GM23338 (cell line): ENCODE results near the gene CNTNAP1. TPM values are rescaled to one million over a fixed set of nuclear protein-coding genes. Genes with fewer than 3 reads are reported as not detected.

Experiments used
- ATAC-seq: fragments of 200-7000 bp; cut with Tn5 transposase; 3 replicates; pipeline ENCODE4 v1.9.1; 2020
- DNase-seq: peaks from one replicate; pipeline ENCODE4 v3.0.0-alpha.2; 2015; ENCODE audit warnings: low spot score
- H2AFZ ChIP-seq: fragments of 200-600 bp; sonication (generic); 2 replicates; pipeline ENCODE4 v1.8.0; 2016; ENCODE audit warnings: antibody characterized with exemption, mild to moderate bottlenecking, moderate library complexity
- H3F3A ChIP-seq: fragments of 200-600 bp; sonication (generic); replicated peaks from 2 replicates; pipeline ENCODE4 v1.8.0; 2017; ENCODE audit warnings: antibody characterized with exemption, mixed run types, low read depth
- H3K27ac ChIP-seq: fragments of 200-600 bp; sonication (generic); 2 replicates; pipeline ENCODE4 v1.6.1; 2016; ENCODE audit warnings: low read depth
- H3K27me3 ChIP-seq: fragments of 200-600 bp; sonication (generic); 2 replicates; pipeline ENCODE4 v1.8.0; 2016; ENCODE audit warnings: mild to moderate bottlenecking, mixed run types, moderate library complexity; ENCODE audit not compliant: insufficient read depth
- H3K36me3 ChIP-seq: fragments of 200-600 bp; sonication (generic); 2 replicates; pipeline ENCODE4 v1.8.0; 2016; ENCODE audit warnings: mild to moderate bottlenecking; ENCODE audit not compliant: insufficient read depth
- H3K4me1 ChIP-seq: fragments of 200-600 bp; sonication (generic); 2 replicates; pipeline ENCODE4 v1.8.0; 2016; ENCODE audit warnings: mild to moderate bottlenecking, moderate library complexity; ENCODE audit not compliant: insufficient read depth
- H3K4me2 ChIP-seq: fragments of 200-600 bp; sonication (generic); 2 replicates; pipeline ENCODE4 v1.7.1; 2017; ENCODE audit warnings: mixed run types
- H3K4me3 ChIP-seq: fragments of 200-600 bp; sonication (generic); 2 replicates; pipeline ENCODE4 v1.6.1; 2016; ENCODE audit warnings: mixed run types
- H3K79me2 ChIP-seq: fragments of 200-600 bp; sonication (generic); replicated peaks from 2 replicates; pipeline ENCODE4 v1.8.0; 2017; ENCODE audit warnings: mild to moderate bottlenecking; ENCODE audit not compliant: insufficient read depth
- H3K9me2 ChIP-seq: fragments of 200-600 bp; sonication (generic); 2 replicates; pipeline ENCODE4 v1.8.0; 2017; ENCODE audit not compliant: insufficient read depth
- H4K20me1 ChIP-seq: fragments of 200-600 bp; sonication (generic); replicated peaks from 2 replicates; pipeline ENCODE4 v1.8.0; 2017; ENCODE audit warnings: mild to moderate bottlenecking; ENCODE audit not compliant: insufficient read depth
- H3K27ac Mint-ChIP-seq: 2 replicates; pipeline ENCODE4 v1.8.0; 2020; ENCODE audit warnings: inconsistent platforms, mild to moderate bottlenecking, moderate library complexity, mixed read lengths
- H3K27me3 Mint-ChIP-seq: 3 replicates; pipeline ENCODE4 v1.8.0; 2022; ENCODE audit warnings: low read depth, mild to moderate bottlenecking, moderate library complexity, mixed read lengths, inconsistent platforms; ENCODE audit not compliant: insufficient read depth, poor library complexity
- H3K36me3 Mint-ChIP-seq: 3 replicates; pipeline ENCODE4 v1.8.0; 2021; ENCODE audit warnings: low read depth, mild to moderate bottlenecking, inconsistent platforms, moderate library complexity, mixed read lengths
- H3K4me1 Mint-ChIP-seq: 3 replicates; pipeline ENCODE4 v1.8.0; 2020; ENCODE audit warnings: mild to moderate bottlenecking, inconsistent platforms, mixed read lengths
- H3K4me3 Mint-ChIP-seq: 3 replicates; pipeline ENCODE4 v1.8.0; 2021; ENCODE audit warnings: moderate library complexity, mild to moderate bottlenecking, inconsistent platforms, mixed read lengths
- H3K9me3 Mint-ChIP-seq: 3 replicates; pipeline ENCODE4 v1.8.0; 2020; ENCODE audit warnings: moderate library complexity, mild to moderate bottlenecking, inconsistent platforms, mixed read lengths
- CREB1 ChIP-seq: fragments of 250-450 bp; sonication (Bioruptor Pico); IDR thresholded peaks from 2 replicates; pipeline ENCODE4 v1.5.0; 2020; ENCODE audit warnings: low read depth, mild to moderate bottlenecking, moderate library complexity
- CTCF ChIP-seq, 2 experiments: fragments of 200-600 bp in 1 of 2; sonication (generic) in 1 of 2; conservative IDR thresholded peaks; 2 replicates each; pipeline versions ENCODE4 v1.5.1 to v1.6.1; 2016 to 2017; ENCODE audit warnings: antibody characterized with exemption in 2 of 2, low read depth in 2 of 2, mild to moderate bottlenecking in 2 of 2, moderate library complexity in 1 of 2
- ETS1 ChIP-seq: IDR thresholded peaks from 2 replicates; pipeline ENCODE4 v1.6.1; 2016; ENCODE audit warnings: antibody characterized with exemption
- EZH2 ChIP-seq: fragments of 200-600 bp; sonication (generic); IDR thresholded peaks from one replicate; pipeline ENCODE4 v1.8.0; 2017; ENCODE audit warnings: antibody characterized with exemption, mild to moderate bottlenecking, low read depth; ENCODE audit not compliant: unreplicated experiment
- EZH2phosphoT487 ChIP-seq: fragments of 200-600 bp; sonication (generic); IDR thresholded peaks from one replicate; pipeline ENCODE4 v1.8.1; 2018; ENCODE audit warnings: antibody characterized with exemption; ENCODE audit not compliant: unreplicated experiment
- JUNB ChIP-seq: IDR thresholded peaks from one replicate; pipeline ENCODE4 v1.6.1; 2016; ENCODE audit warnings: antibody characterized with exemption; ENCODE audit not compliant: unreplicated experiment
- POLR2AphosphoS5 ChIP-seq: IDR thresholded peaks from 2 replicates; pipeline ENCODE4 v1.6.1; 2016; ENCODE audit warnings: antibody characterized with exemption, low read depth
- REST ChIP-seq: IDR thresholded peaks from one replicate; pipeline ENCODE4 v1.6.1; 2018; ENCODE audit warnings: antibody characterized with exemption; ENCODE audit not compliant: unreplicated experiment
- STAT1 ChIP-seq: IDR thresholded peaks from one replicate; pipeline ENCODE4 v1.6.1; 2016; ENCODE audit warnings: antibody characterized with exemption; ENCODE audit not compliant: unreplicated experiment
- ZNF114 ChIP-seq: fragments of 250-450 bp; sonication (Bioruptor Pico); IDR thresholded peaks from 2 replicates; pipeline ENCODE4 v1.5.0; 2020; ENCODE audit warnings: mild to moderate bottlenecking, moderate library complexity
- ZNF331 ChIP-seq: fragments of 250-450 bp; sonication (Bioruptor Pico); IDR thresholded peaks from 2 replicates; pipeline ENCODE4 v1.5.0; 2020; ENCODE audit warnings: low read depth, mild to moderate bottlenecking, moderate library complexity
- ZNF462 ChIP-seq: fragments of 250-450 bp; sonication (Bioruptor Pico); IDR thresholded peaks from 2 replicates; pipeline ENCODE4 v1.5.0; 2020; ENCODE audit warnings: mild to moderate bottlenecking, moderate library complexity
- polyA plus RNA-seq: library from polyadenylated mRNA; unstranded; fragments of >200 nt; fragmentation: Nextera tagmentation; extraction: Ambion mirVana; gene quantifications from 2 replicates; pipeline ENCODE4 v1.2.1, GENCODE V29; 2016
- total RNA-seq: library from RNA; depleted of rRNA; stranded (reverse); fragments of >200 nt; shearing (Covaris generic); gene quantifications from 2 replicates; pipeline ENCODE4 v1.2.3, GENCODE V29; 2014

Gene CNTNAP1
- total and polyA plus RNA-seq, 2 experiments from 2014 or later: 1.3 to 5.0 TPM

GRCh38 chr17:42706732-42707131 lies 24.4 kb downstream of the CNTNAP1 start:
- Histone ChIP-seq H3K27ac (no peak overlapping the region), H4K20me1 (peaks cover 6% of the 10 kb centered on the region; the same call in 1 of the 2 replicates), H3K4me2 (no peak overlapping the region), H3K27me3 (no peaks in the 10 kb centered on the region), H3K4me3 (no peak overlapping the region), H3K9me2 (no peaks in the 10 kb centered on the region), H3K4me1 (no peaks in the 10 kb centered on the region), H3K79me2 (no peaks in the 10 kb centered on the region), H2AFZ (no peak overlapping the region), H3F3A (no peaks in the 10 kb centered on the region), H3K36me3 (peaks cover 6% of the 10 kb centered on the region; the same call in 1 of the 2 replicates)
- Mint-ChIP-seq H3K4me1 (no peaks in the 10 kb centered on the region), H3K36me3 (peaks cover 48% of the 10 kb centered on the region), H3K9me3 (no peaks in the 10 kb centered on the region; the same call in 2 of the 3 replicates), H3K27ac (no peak overlapping the region), H3K27me3 (no peaks in the 10 kb centered on the region), H3K4me3 (no peak overlapping the region)
- ATAC-seq (no peak), DNase-seq (no peak)
- TF ChIP-seq EZH2 (no peak), POLR2AphosphoS5 (no peak), ZNF114 (no peak), EZH2phosphoT487 (no peak), CTCF (conservative IDR thresholded peaks at IDR 0.05; ENCODE audit: low read depth in 2 of 2) (no peak), ETS1 (no peak), REST (no peak), JUNB (no peak), ZNF331 (CRISPR knock-in tag) (no peak), CREB1 (CRISPR knock-in tag) (no peak), ZNF462 (CRISPR knock-in tag) (no peak), STAT1 (no peak)
